KOPT-K1 (cell line): Measurements from ENCODE around the gene DEPP1.

Source experiments
- H3K27ac ChIP-seq: fragments of 200-600 bp; sonication (generic); 2 replicates; pipeline ENCODE4 v1.5.1; 2016; ENCODE audit warnings: antibody characterized with exemption, mild to moderate bottlenecking, low read depth, low read length; ENCODE audit not compliant: poor library complexity, severe bottlenecking
- H3K36me3 ChIP-seq: fragments of 200-600 bp; sonication (generic); 2 replicates; pipeline ENCODE4 v1.5.1; 2017; ENCODE audit warnings: antibody characterized with exemption, mild to moderate bottlenecking, low read length, moderate library complexity; ENCODE audit not compliant: insufficient read depth
- H3K9me3 ChIP-seq: fragments of 200-600 bp; sonication (generic); 2 replicates; pipeline ENCODE4 v1.5.1; 2017; ENCODE audit warnings: antibody characterized with exemption, low read length, mild to moderate bottlenecking; ENCODE audit not compliant: insufficient read depth, poor library complexity, severe bottlenecking

The DEPP1 gene

GRCh38 chr10:44997105-44997748 is 18.6 kb upstream of the DEPP1 start:
- H3K9me3 ChIP-seq = peaks cover under 1% of the 10 kb centered on the region
- H3K27ac ChIP-seq = peak overlapping the region; percentile 41
- H3K36me3 ChIP-seq = 0 out of 2 replicates have a peak, but pooled peaks cover 1% of the 10 kb centered on the region

- Histone ChIP-seq H3K36me3 (no peaks in the 10 kb centered on the region), H3K9me3 (no peaks in the 10 kb centered on the region), H3K27ac (peak overlapping the region; percentile 41)
These were observed 17.5 kb upstream of the DEPP1 start for GRCh38 chr10:44995914-44996669.

- Histone ChIP-seq H3K36me3 (no peaks in the 10 kb centered on the region), H3K9me3 (no peaks in the 10 kb centered on the region), H3K27ac (peak overlapping the region; percentile 41)
These were observed 16.9 kb upstream of the DEPP1 start for GRCh38 chr10:44995581-44995913.

- Histone ChIP-seq H3K9me3 (no peaks in the 10 kb centered on the region), H3K27ac (peak overlapping the region; percentile 41), H3K36me3 (no peaks in the 10 kb centered on the region)
These were observed 16.3 kb upstream of the DEPP1 start for GRCh38 chr10:44994752-44995530.

GRCh38 chr10:44993922-44994751 is 15.5 kb upstream of the DEPP1 start:
- Histone ChIP-seq H3K9me3 (no peaks in the 10 kb centered on the region), H3K36me3 (no peaks in the 10 kb centered on the region), H3K27ac (no peak overlapping the region)

GRCh38 chr10:44993226-44993921 is 14.8 kb upstream of the DEPP1 start:
- no peak overlapping the region for H3K27ac ChIP-seq

GRCh38 chr10:44992732-44993225 is 14.2 kb upstream of the DEPP1 start:
- Histone ChIP-seq H3K36me3 (no peaks in the 10 kb centered on the region), H3K27ac (no peak overlapping the region), H3K9me3 (no peaks in the 10 kb centered on the region)

More at GRCh38 chr10:44993226-44993921, 14.8 kb upstream of the DEPP1 start:
- no peaks in the 10 kb centered on the region for H3K36me3 ChIP-seq
- H3K9me3 ChIP-seq = no peaks in the 10 kb centered on the region

- Histone ChIP-seq H3K36me3 (no peaks in the 10 kb centered on the region), H3K27ac (no peak overlapping the region)
These were observed 13.6 kb upstream of the DEPP1 start for GRCh38 chr10:44992070-44992731.

GRCh38 chr10:44991571-44991970 is 13.0 kb upstream of the DEPP1 start:
- no peak overlapping the region for H3K27ac ChIP-seq
- no peaks in the 10 kb centered on the region for H3K36me3 ChIP-seq

More at GRCh38 chr10:44992070-44992731, 13.6 kb upstream of the DEPP1 start:
- H3K9me3 ChIP-seq = no peaks in the 10 kb centered on the region

GRCh38 chr10:44990965-44991364 is 12.4 kb upstream of the DEPP1 start:
- H3K27ac ChIP-seq = no peak overlapping the region

More at GRCh38 chr10:44991571-44991970, 13.0 kb upstream of the DEPP1 start:
- H3K9me3 ChIP-seq = no peaks in the 10 kb centered on the region

GRCh38 chr10:44990302-44990655 is 11.7 kb upstream of the DEPP1 start:
- Histone ChIP-seq H3K9me3 (no peaks in the 10 kb centered on the region), H3K27ac (no peak overlapping the region), H3K36me3 (no peaks in the 10 kb centered on the region)

More at GRCh38 chr10:44990965-44991364, 12.4 kb upstream of the DEPP1 start:
- no peaks in the 10 kb centered on the region for H3K36me3 ChIP-seq
- H3K9me3 ChIP-seq = no peaks in the 10 kb centered on the region

- Histone ChIP-seq H3K36me3 (no peaks in the 10 kb centered on the region), H3K9me3 (no peaks in the 10 kb centered on the region), H3K27ac (no peak overlapping the region)
These were observed 11.1 kb upstream of the DEPP1 start for GRCh38 chr10:44989597-44990301.

GRCh38 chr10:44988957-44989585 is 10.5 kb upstream of the DEPP1 start:
- Histone ChIP-seq H3K36me3 (no peaks in the 10 kb centered on the region), H3K9me3 (no peaks in the 10 kb centered on the region), H3K27ac (no peak overlapping the region)
